NCI-H345 treated with DMSO at 0.1 percent for 48 hours (cell line): ENCODE measurements around the gene CARD11.
"Not testable (repeated sequence)": the region's sequence is repeated elsewhere in the genome, so short reads cannot be mapped to it uniquely, and the experiment has no call there.

Experiments
- DNase-seq: peaks from one replicate; lab custom pipeline; 2025; ENCODE audit not compliant: unreplicated experiment; lab: John Stamatoyannopoulos, UW

CARD11 gene

GRCh38 chr7:2966466-2967078 is 77.1 kb downstream of the CARD11 start:
- no peak for DNase-seq

GRCh38 chr7:2965745-2966270 is 77.9 kb downstream of the CARD11 start:
- DNase-seq, result no peak

- DNase-seq, result no peak
These were observed 78.4 kb downstream of the CARD11 start for GRCh38 chr7:2965301-2965700.

- DNase-seq, result no peak
These were observed 79.5 kb downstream of the CARD11 start for GRCh38 chr7:2964208-2964607.

- DNase-seq, result no peak
These were observed 80.8 kb downstream of the CARD11 start for GRCh38 chr7:2962865-2963264.

GRCh38 chr7:2959828-2960599 is 83.7 kb downstream of the CARD11 start:
- DNase-seq, result no peak

- DNase-seq, result no peak
These were observed 84.5 kb downstream of the CARD11 start for GRCh38 chr7:2959103-2959680.

GRCh38 chr7:2958416-2959102 is 85.1 kb downstream of the CARD11 start:
- no peak for DNase-seq

GRCh38 chr7:2957369-2957727 is 86.3 kb downstream of the CARD11 start:
- DNase-seq, result not testable (repeated sequence)

GRCh38 chr7:2956526-2957368 is 86.9 kb downstream of the CARD11 start:
- no peak for DNase-seq

- no peak for DNase-seq
These were observed 87.6 kb downstream of the CARD11 start for GRCh38 chr7:2956076-2956475.

- no peak for DNase-seq
These were observed 88.4 kb downstream of the CARD11 start for GRCh38 chr7:2955269-2955668.

- DNase-seq, result no peak
These were observed 89.2 kb downstream of the CARD11 start for GRCh38 chr7:2954433-2954853.

- DNase-seq, result no peak
These were observed 89.9 kb downstream of the CARD11 start for GRCh38 chr7:2953588-2954407.

GRCh38 chr7:2953099-2953498 is 90.6 kb downstream of the CARD11 start:
- no peak for DNase-seq

- no peak for DNase-seq
These were observed 91.4 kb downstream of the CARD11 start for GRCh38 chr7:2952316-2952715.

- no peak for DNase-seq
These were observed 93.1 kb downstream of the CARD11 start for GRCh38 chr7:2950578-2950977.

GRCh38 chr7:2948749-2949148 is 94.9 kb downstream of the CARD11 start:
- DNase-seq, result no peak

- DNase-seq, result no peak
These were observed 96.4 kb downstream of the CARD11 start for GRCh38 chr7:2947058-2947780.
